HG03025 (cell line): Measurements from ENCODE around the gene C15orf61.
A peak's percentile ranks its signal among the peaks of the same experiment; 100 is the strongest.

ENCODE experiments used
- ATAC-seq: cut with Tn5 transposase; IDR thresholded peaks from one replicate; pipeline ENCODE4 v1.9.1; 2021; ENCODE audit warnings: mild to moderate bottlenecking, moderate library complexity; ENCODE audit not compliant: unreplicated experiment, low FRiP score

C15orf61 gene

GRCh38 chr15:67548862-67549651, 28.1 kb downstream of the C15orf61 start:
- ATAC-seq = no peak

- no peak for ATAC-seq
Measured at GRCh38 chr15:67549736-67550135, 28.8 kb downstream of the C15orf61 start.

- no peak for ATAC-seq
Measured at GRCh38 chr15:67550522-67550921, 29.6 kb downstream of the C15orf61 start.

DNA sequence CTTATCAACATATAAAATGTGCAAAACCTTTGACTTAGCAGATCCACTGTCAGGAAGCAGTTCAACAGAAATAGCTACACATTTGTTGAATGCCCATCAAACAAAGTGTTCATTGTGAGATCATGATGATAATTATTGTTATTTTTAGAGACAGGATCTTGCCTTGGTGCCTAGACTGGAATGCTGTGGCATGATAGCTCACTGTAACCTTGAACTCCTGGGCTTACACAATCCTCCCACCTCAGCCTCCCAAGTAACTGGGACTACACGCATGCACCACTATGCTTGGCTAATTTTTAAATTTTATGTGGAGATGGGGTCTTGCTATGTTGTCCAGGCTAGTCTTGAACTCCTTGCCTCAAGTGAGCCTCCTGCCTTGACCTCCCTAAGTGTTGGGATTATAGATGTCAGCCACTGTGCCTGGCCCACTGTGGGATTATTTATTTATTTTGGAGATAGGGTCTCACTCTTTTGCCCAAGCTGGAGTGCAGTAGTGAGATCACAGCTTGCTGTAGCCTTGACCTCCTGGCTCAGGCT, 30.3 kb downstream of the C15orf61 start:
- no peak for ATAC-seq

DNA sequence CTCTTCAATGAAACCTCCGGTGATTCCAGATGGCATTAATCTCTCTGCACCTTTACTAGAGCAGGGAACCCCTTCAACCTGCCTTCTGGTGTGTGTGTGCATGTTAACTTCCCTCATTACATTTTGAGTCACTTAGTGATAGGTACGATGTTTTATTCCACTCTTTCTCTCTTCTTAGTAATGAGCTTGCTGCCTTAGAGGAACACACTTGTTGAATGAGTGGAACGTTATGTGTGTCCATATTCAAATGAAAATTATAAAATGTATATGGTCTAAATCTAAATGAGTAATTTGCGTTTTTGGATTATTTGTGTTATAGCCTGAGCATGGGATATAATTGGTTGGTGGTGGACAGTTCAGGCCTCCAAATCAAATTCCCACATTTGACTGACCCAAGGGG, 33.6 kb downstream of the C15orf61 start:
- no peak for ATAC-seq

DNA sequence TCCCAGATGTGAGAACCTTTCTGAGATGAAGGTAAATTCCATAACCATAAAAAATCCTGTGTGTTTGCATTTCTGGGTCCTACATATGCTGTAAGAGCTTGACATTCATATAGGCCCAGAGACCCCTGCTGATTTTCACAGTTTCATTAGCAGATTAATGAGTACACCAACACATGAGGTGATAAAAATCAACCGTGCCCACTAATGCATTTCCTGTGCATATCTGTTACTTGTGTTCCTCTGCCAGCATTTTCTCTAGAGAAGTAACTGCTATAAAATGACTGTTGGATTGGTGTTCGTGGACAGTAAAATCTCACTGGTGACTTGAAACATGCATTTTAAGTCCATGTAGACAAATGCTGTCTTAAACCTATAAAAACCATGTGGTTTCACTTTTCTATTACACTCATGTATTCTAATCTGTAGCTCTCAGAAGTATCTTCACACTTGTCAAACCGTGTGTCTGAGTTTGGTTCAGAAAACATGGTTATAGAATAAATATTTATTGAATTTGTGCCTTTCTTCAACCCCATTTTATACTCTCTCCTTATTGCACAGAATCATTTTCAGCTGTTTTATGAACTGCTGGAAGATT, 36.1 kb downstream of the C15orf61 start:
- no peak for ATAC-seq

DNA sequence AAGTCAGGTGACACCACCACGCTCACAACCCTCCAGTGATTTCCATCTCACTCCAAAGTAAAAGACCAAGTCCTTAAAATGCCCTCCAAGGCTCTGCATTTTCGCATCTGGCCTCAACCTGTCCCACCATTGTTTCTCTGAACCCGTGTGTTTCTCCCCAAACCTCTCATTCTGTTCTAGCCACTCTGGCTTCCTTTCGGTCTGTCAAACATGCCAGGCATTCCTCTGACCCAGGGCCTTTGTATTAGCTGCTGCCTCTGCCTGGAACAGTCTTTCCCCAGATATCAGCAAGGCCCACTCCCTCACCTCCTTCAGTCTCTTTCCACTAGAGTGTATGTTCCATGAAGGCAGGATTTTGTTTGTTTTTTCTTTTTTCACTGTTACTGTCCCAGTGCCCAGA, 37.6 kb downstream of the C15orf61 start:
- no peak for ATAC-seq

DNA sequence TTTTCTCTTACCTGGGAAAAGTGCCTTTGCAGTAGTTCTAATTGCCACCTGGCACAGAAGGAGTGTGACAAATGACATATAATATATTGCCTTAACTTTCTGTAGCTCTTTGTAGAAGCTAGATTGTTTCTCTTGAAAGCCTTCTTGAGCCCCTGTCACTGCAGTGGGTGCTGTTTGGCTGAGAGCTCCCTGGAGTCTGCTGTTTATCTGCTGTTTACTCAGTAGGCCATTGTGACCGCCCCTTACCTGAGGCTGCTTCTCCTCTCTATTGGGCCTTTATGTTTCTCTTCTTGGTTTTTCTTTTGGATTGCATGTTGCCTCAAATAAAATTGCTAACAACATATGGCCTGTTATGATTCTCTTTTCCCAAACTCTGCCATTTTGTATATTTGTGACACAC, 38.2 kb downstream of the C15orf61 start:
- ATAC-seq = no peak

DNA sequence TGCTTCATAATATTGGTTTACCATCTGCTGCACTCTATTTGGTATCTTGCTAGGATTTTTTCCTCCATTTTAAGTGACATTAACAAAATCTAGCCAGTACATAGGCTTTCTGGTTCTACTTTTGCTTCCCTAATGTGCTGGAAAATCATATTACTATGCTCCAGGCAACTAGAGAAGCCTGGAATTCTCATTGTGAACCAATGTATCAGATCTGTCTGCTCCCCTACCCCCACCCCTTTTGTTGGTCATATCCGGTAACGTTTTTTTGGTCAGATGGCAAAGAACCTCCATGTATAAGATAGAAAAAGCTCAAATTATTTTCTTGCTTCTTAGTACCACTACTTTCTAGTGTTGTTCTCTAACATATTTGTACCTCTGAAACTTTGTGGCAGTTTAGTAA, 38.6 kb downstream of the C15orf61 start:
- no peak for ATAC-seq

GRCh38 chr15:67560320-67560719, 39.4 kb downstream of the C15orf61 start:
- no peak for ATAC-seq

DNA sequence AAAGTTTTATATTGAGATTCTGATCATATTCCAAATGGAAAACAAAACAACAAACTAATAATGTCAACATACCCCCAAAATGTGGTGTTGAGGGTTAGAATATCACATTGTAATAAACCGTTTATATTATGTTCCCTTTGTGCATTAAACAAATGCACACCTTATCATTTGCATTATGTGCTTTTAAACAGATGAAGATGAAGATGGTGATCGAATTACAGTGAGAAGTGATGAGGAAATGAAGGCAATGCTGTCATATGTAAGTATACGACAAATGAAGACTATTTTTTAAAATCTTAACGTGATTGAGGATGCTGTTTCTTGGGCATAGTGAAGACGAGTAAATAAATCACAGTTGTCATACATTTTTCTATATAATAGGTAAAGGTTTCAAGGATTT, 42.2 kb downstream of the C15orf61 start:
- ATAC-seq = no peak

- peak; percentile 84 for ATAC-seq
Measured at GRCh38 chr15:67564021-67564967, 43.4 kb downstream of the C15orf61 start.

- ATAC-seq = peak; percentile 30
Measured at GRCh38 chr15:67564968-67565345, 44.0 kb downstream of the C15orf61 start.

DNA sequence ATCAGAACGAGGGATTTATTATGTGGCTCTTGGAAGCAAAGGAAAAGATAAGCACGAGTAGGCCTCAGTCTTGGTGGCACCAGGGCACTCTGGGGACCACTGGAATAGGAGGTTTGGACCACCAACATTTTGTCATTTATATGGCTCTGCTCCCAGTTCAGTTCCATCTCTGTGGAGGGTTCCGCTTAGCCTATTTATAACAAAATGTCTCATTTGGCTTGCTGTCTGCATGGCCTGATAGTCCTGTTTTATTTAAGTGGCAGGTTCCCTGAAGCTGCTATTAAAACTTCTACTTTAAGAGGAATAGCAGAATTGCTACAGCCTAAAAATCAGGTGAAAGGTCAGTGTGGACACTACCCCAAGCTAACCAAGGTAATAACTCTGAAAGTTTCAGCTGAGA, 48.7 kb downstream of the C15orf61 start:
- ATAC-seq = no peak

GRCh38 chr15:67570875-67571647, 50.1 kb downstream of the C15orf61 start:
- ATAC-seq = no peak

DNA sequence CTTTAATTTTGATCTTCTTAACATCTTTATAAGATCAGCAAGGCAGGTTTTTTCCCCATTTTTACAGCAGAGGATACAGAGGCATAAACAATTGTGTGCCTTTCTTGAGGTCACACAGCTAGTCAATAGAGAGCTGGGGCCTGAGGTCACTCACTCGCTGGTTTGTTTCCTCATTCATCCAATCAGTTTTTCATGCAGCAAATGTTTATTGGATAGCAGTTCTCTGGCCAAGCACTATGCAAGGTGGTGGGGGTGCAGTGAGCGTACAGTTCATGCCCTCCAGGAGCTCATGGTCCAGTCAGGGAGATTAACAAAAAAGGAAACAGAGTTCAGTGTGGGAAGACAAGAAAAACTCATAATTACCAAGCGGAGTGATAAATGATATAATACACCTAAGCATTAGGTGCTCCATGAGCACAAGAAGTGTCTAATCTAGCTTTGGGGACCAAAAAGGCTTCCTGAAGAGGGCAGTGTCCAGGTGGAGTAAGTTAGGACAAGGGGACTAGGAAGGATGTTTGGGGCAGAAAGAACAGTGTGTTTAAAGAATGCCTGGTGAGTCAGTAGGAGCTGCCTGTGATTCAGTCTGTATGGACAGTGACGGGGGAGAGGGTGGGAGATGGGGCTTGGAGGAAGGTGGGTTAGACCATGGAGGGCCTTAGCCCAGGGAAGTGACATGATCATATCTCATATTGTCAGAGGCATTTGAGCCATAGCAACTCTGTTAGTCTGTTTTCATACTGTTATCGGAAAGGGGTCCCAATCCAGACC, 50.9 kb downstream of the C15orf61 start:
- no peak for ATAC-seq

- ATAC-seq = no peak
Measured at GRCh38 chr15:67573194-67573593, 52.3 kb downstream of the C15orf61 start.

DNA sequence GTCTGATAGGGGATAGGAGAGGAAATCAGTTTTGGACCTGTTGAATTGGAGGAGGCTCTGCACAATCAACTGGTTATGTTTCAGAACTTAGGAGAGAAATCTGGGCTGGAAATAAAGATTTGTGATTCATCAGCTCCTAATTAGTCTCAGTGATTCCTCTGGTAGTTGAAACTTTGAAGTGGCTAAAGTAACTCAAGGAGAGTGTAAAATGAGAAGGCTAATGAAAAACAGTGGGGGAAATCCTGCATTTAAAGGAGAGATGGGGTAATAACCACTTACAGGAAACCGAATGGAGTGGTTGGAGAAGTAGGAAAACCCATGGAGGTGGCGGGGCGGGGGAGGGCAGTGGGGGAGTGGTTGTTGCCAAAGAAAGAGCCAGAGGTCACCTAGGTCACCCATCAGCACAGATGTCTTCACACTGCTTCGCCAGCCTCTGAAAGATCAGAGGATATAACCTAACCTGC, 54.1 kb downstream of the C15orf61 start:
- no peak for ATAC-seq

- no peak for ATAC-seq
Measured at GRCh38 chr15:67578020-67578600, 57.2 kb downstream of the C15orf61 start.
